HepG2 (cell line): ENCODE results near the gene RILP. TPM values are rescaled to one million over a fixed set of nuclear protein-coding genes. Genes with fewer than 3 reads are reported as not detected.

ENCODE experiments used
- CREB3 ChIP-seq: sonication (generic); formaldehyde crosslinking; IDR thresholded peaks from 2 replicates; pipeline ENCODE4 v1.5.0; 2020; ENCODE audit warnings: missing genetic modification reagents
- CTCF ChIP-seq: sonication (generic); formaldehyde crosslinking; IDR thresholded peaks from 2 replicates; pipeline ENCODE4 v1.5.0; 2020; ENCODE audit warnings: mild to moderate bottlenecking, missing genetic modification reagents, moderate library complexity
- HNRNPL ChIP-seq: fragments of 200-400 bp; formaldehyde crosslinking; IDR thresholded peaks from 2 replicates; pipeline ENCODE4 v1.6.1; 2017; ENCODE audit warnings: mild to moderate bottlenecking, low read depth, low read length
- HOXA9 ChIP-seq: sonication (generic); formaldehyde crosslinking; IDR thresholded peaks from 2 replicates; pipeline ENCODE4 v1.8.1; 2022; ENCODE audit warnings: missing genetic modification reagents, mild to moderate bottlenecking, moderate library complexity, borderline replicate concordance
- MATR3 ChIP-seq: sonication (generic); formaldehyde crosslinking; IDR thresholded peaks from 2 replicates; pipeline ENCODE4 v1.4.0; 2020; ENCODE audit warnings: missing genetic modification reagents
- RFX1 ChIP-seq: fragments of 450-650 bp; IDR thresholded peaks from 2 replicates; pipeline ENCODE4 v1.6.1; 2017
- RFXANK ChIP-seq: IDR thresholded peaks from 2 replicates; pipeline ENCODE4 v1.6.1; 2016
- TFAP4 ChIP-seq: sonication (generic); IDR thresholded peaks from 2 replicates; pipeline ENCODE4 v1.6.1; 2016; ENCODE audit warnings: low read depth, borderline replicate concordance
- ZNF138 ChIP-seq: sonication (generic); formaldehyde crosslinking; IDR thresholded peaks from 2 replicates; pipeline ENCODE4 v1.5.0; 2020; ENCODE audit warnings: mild to moderate bottlenecking, low read depth, missing genetic modification reagents
- polyA plus RNA-seq, 8 experiments: library from polyadenylated mRNA; depleted of rRNA in 3 of 8; stranded (reverse) in 7 of 8; unstranded in 1 of 8; fragments of >200 nt; fragmentation: Illumina TruSeq in 4 of 8; extraction: Trizol in 4 of 8; gene quantifications; 2 replicates each; pipeline versions ENCODE4 v1.2.1 to v1.2.3, GENCODE V29; 2011 to 2016; ENCODE audit warnings: low read depth in 4 of 8, missing spikeins in 1 of 8, mixed read lengths in 1 of 8; ENCODE audit not compliant: insufficient read depth in 1 of 8
- total RNA-seq, 5 experiments: library from RNA; depleted of rRNA; stranded (reverse); fragments of >200 nt; fragmentation: Illumina TruSeq; extraction: Trizol; gene quantifications; 2 replicates each; pipeline ENCODE4 v1.2.3, GENCODE V29; 2016; ENCODE audit warnings: low read depth in 1 of 5
- TF ChIP-seq, protein P1 (sequence below): sonication (generic); formaldehyde crosslinking; IDR thresholded peaks from 2 replicates; pipeline ENCODE4 v1.5.1; 2020; ENCODE audit warnings: mild to moderate bottlenecking, missing genetic modification reagents, borderline replicate concordance
- TF ChIP-seq, protein P2 (sequence below): sonication (generic); formaldehyde crosslinking; IDR thresholded peaks from 2 replicates; pipeline ENCODE4 v1.4.0; 2020; ENCODE audit warnings: low read depth, mild to moderate bottlenecking, missing genetic modification reagents
- TF ChIP-seq, protein P3 (sequence below): sonication (generic); formaldehyde crosslinking; IDR thresholded peaks from 2 replicates; pipeline ENCODE4 v1.4.0; 2020; ENCODE audit warnings: missing genetic modification reagents, borderline replicate concordance

RILP gene
- total and polyA plus RNA-seq, 2 of the 13 experiments (the other 11 are each of a cell fraction or from before 2014, with no cell fraction given) = 6.6 to 8.1 TPM

DNA sequence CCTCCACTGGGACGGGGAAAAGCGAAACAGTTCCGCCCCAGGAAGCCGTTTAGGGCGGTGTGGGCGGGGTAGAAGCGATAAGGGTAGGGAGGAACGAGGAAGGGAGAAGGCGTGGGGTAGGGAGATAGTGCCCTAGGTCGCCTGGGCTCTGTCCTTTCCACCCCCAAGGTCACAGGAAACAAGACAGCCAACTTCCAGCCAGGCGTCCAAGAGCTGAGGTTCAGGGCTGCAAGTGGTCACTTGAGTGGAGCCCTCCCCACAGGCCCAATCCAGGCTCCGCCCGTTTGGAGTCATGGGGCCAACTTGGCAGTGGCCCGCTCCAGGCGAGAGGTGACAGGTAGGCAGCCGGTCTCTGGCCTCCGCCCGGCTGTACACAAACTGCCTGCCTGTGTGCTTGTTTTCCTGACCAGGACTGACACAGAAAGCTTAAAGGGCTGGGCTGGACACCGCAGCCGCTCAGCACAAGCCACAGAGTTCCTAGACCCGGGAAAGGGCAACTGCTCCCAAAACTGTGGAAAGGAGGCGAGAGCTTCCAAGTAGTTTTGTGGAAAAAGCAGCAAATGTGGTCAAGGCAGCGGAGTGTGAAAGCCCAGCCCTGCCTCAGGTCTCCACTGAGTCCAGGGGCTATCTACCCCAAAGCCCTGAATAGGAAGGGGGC lies at the start of gene RILP (continued):
- TF ChIP-seq, protein P1, sequence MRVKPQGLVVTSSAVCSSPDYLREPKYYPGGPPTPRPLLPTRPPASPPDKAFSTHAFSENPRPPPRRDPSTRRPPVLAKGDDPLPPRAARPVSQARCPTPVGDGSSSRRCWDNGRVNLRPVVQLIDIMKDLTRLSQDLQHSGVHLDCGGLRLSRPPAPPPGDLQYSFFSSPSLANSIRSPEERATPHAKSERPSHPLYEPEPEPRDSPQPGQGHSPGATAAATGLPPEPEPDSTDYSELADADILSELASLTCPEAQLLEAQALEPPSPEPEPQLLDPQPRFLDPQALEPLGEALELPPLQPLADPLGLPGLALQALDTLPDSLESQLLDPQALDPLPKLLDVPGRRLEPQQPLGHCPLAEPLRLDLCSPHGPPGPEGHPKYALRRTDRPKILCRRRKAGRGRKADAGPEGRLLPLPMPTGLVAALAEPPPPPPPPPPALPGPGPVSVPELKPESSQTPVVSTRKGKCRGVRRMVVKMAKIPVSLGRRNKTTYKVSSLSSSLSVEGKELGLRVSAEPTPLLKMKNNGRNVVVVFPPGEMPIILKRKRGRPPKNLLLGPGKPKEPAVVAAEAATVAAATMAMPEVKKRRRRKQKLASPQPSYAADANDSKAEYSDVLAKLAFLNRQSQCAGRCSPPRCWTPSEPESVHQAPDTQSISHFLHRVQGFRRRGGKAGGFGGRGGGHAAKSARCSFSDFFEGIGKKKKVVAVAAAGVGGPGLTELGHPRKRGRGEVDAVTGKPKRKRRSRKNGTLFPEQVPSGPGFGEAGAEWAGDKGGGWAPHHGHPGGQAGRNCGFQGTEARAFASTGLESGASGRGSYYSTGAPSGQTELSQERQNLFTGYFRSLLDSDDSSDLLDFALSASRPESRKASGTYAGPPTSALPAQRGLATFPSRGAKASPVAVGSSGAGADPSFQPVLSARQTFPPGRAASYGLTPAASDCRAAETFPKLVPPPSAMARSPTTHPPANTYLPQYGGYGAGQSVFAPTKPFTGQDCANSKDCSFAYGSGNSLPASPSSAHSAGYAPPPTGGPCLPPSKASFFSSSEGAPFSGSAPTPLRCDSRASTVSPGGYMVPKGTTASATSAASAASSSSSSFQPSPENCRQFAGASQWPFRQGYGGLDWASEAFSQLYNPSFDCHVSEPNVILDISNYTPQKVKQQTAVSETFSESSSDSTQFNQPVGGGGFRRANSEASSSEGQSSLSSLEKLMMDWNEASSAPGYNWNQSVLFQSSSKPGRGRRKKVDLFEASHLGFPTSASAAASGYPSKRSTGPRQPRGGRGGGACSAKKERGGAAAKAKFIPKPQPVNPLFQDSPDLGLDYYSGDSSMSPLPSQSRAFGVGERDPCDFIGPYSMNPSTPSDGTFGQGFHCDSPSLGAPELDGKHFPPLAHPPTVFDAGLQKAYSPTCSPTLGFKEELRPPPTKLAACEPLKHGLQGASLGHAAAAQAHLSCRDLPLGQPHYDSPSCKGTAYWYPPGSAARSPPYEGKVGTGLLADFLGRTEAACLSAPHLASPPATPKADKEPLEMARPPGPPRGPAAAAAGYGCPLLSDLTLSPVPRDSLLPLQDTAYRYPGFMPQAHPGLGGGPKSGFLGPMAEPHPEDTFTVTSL = no peak
- TF ChIP-seq TFAP4 (peak; percentile 60; the same call in 1 of the 2 replicates), ZNF138 (CRISPR knock-in tag) (no peak), MATR3 (CRISPR knock-in tag) (no peak), HOXA9 (no peak), HNRNPL (0 out of 2 replicates have a peak, but pooled peaks have one; percentile 67), RFX1 (no peak), CREB3 (CRISPR knock-in tag) (no peak), CTCF (CRISPR knock-in tag) (peak; percentile 21; the same call in 1 of the 2 replicates), RFXANK (no peak)
- TF ChIP-seq, protein P2, sequence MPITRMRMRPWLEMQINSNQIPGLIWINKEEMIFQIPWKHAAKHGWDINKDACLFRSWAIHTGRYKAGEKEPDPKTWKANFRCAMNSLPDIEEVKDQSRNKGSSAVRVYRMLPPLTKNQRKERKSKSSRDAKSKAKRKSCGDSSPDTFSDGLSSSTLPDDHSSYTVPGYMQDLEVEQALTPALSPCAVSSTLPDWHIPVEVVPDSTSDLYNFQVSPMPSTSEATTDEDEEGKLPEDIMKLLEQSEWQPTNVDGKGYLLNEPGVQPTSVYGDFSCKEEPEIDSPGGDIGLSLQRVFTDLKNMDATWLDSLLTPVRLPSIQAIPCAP (CRISPR knock-in tag) = no peak
- TF ChIP-seq, protein P3, sequence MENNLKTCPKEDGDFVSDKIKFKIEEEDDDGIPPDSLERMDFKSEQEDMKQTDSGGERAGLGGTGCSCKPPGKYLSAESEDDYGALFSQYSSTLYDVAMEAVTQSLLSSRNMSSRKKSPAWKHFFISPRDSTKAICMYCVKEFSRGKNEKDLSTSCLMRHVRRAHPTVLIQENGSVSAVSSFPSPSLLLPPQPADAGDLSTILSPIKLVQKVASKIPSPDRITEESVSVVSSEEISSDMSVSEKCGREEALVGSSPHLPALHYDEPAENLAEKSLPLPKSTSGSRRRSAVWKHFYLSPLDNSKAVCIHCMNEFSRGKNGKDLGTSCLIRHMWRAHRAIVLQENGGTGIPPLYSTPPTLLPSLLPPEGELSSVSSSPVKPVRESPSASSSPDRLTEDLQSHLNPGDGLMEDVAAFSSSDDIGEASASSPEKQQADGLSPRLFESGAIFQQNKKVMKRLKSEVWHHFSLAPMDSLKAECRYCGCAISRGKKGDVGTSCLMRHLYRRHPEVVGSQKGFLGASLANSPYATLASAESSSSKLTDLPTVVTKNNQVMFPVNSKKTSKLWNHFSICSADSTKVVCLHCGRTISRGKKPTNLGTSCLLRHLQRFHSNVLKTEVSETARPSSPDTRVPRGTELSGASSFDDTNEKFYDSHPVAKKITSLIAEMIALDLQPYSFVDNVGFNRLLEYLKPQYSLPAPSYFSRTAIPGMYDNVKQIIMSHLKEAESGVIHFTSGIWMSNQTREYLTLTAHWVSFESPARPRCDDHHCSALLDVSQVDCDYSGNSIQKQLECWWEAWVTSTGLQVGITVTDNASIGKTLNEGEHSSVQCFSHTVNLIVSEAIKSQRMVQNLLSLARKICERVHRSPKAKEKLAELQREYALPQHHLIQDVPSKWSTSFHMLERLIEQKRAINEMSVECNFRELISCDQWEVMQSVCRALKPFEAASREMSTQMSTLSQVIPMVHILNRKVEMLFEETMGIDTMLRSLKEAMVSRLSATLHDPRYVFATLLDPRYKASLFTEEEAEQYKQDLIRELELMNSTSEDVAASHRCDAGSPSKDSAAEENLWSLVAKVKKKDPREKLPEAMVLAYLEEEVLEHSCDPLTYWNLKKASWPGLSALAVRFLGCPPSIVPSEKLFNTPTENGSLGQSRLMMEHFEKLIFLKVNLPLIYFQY (CRISPR knock-in tag) = peak; percentile 87; the same call in 1 of the 2 replicates
